GM18505 (cell line): ENCODE results near the gene CLEC2A.

Source experiments
- ATAC-seq: cut with Tn5 transposase; IDR thresholded peaks from one replicate; pipeline ENCODE4 v1.9.1; 2021; ENCODE audit not compliant: unreplicated experiment
- POLR2A ChIP-seq: IDR thresholded peaks from 4 replicates; pipeline ENCODE4 v1.6.1; 2011; ENCODE audit warnings: borderline replicate concordance; ENCODE audit not compliant: insufficient read depth, insufficient read length; ENCODE audit errors: extremely low read depth

CLEC2A gene

GRCh38 chr12:9866860-9867269 is 65.3 kb downstream of the CLEC2A start:
- no peak for ATAC-seq
- TF ChIP-seq POLR2A = no peak

- no peak for ATAC-seq
- TF ChIP-seq POLR2A = no peak
Observed at GRCh38 chr12:9864913-9865675, 67.1 kb downstream of the CLEC2A start.
